SK-N-SH treated with all-trans-retinoic acid at 6 μM for 48 hours (cell line): Measurements from ENCODE around the gene ERC1.

ENCODE experiments used
- ATAC-seq: fragments of 200-7000 bp; cut with Tn5 transposase; 3 replicates; pipeline ENCODE4 v1.9.1; 2020; ENCODE audit warnings: mild to moderate bottlenecking, moderate library complexity
- ARNTL ChIP-seq: fragments of 450-650 bp; formaldehyde crosslinking; IDR thresholded peaks from 2 replicates; pipeline ENCODE4 v1.5.0; 2020; ENCODE audit warnings: low read depth, mild to moderate bottlenecking, moderate library complexity, borderline replicate concordance
- BACH2 ChIP-seq: fragments of 250-450 bp; sonication (Bioruptor Pico); IDR thresholded peaks from 2 replicates; pipeline ENCODE4 v1.9.0; 2021; ENCODE audit warnings: mild to moderate bottlenecking, borderline replicate concordance
- CSDC2 ChIP-seq: fragments of 250-450 bp; sonication (Bioruptor Pico); IDR thresholded peaks from 2 replicates; pipeline ENCODE4 v1.5.0; 2020; ENCODE audit warnings: mild to moderate bottlenecking, moderate library complexity
- ESRRG ChIP-seq: fragments of 250-450 bp; sonication (Bioruptor Pico); IDR thresholded peaks from 2 replicates; pipeline ENCODE4 v1.6.1; 2021; ENCODE audit warnings: mild to moderate bottlenecking
- GLIS3 ChIP-seq: fragments of 250-450 bp; sonication (Bioruptor Pico); IDR thresholded peaks from 2 replicates; pipeline ENCODE4 v1.5.0; 2020; ENCODE audit warnings: mild to moderate bottlenecking, moderate library complexity
- ISL1 ChIP-seq: fragments of 250-450 bp; sonication (Bioruptor Pico); IDR thresholded peaks from 2 replicates; pipeline ENCODE4 v2.1.2; 2022; ENCODE audit warnings: mild to moderate bottlenecking, moderate library complexity
- OSR1 ChIP-seq: fragments of 250-450 bp; sonication (Bioruptor Pico); IDR thresholded peaks from 2 replicates; pipeline ENCODE4 v1.8.0; 2022; ENCODE audit warnings: moderate library complexity, mild to moderate bottlenecking, inconsistent platforms
- PATZ1 ChIP-seq: fragments of 250-450 bp; sonication (Bioruptor Pico); IDR thresholded peaks from 2 replicates; pipeline ENCODE4 v1.8.0; 2020; ENCODE audit warnings: mild to moderate bottlenecking, moderate library complexity, borderline replicate concordance
- POU6F1 ChIP-seq: fragments of 250-450 bp; sonication (Bioruptor Pico); IDR thresholded peaks from 2 replicates; pipeline ENCODE4 v1.8.0; 2021; ENCODE audit warnings: low read depth, mild to moderate bottlenecking, moderate library complexity, borderline replicate concordance
- PPARA ChIP-seq: fragments of 250-450 bp; sonication (Bioruptor Pico); IDR thresholded peaks from 2 replicates; pipeline ENCODE4 v1.5.0; 2020; ENCODE audit warnings: mild to moderate bottlenecking, borderline replicate concordance
- RARB ChIP-seq: fragments of 250-450 bp; sonication (Bioruptor Pico); IDR thresholded peaks from 2 replicates; pipeline ENCODE4 v1.8.0; 2021; ENCODE audit warnings: mild to moderate bottlenecking, moderate library complexity
- SNAI2 ChIP-seq: fragments of 250-450 bp; sonication (Bioruptor Pico); IDR thresholded peaks from 2 replicates; pipeline ENCODE4 v1.5.0; 2020; ENCODE audit warnings: mild to moderate bottlenecking, moderate library complexity
- TCF4 ChIP-seq: fragments of 250-450 bp; sonication (Bioruptor Pico); IDR thresholded peaks from 2 replicates; pipeline ENCODE4 v1.8.0; 2021; ENCODE audit warnings: mild to moderate bottlenecking, moderate library complexity, borderline replicate concordance
- TOX ChIP-seq: fragments of 250-450 bp; sonication (Bioruptor Pico); IDR thresholded peaks from 2 replicates; pipeline ENCODE4 v1.8.0; 2021; ENCODE audit warnings: mild to moderate bottlenecking, moderate library complexity, borderline replicate concordance
- TSHZ2 ChIP-seq: fragments of 250-450 bp; sonication (Bioruptor Pico); IDR thresholded peaks from 2 replicates; pipeline ENCODE4 v1.5.0; 2020; ENCODE audit warnings: mild to moderate bottlenecking, moderate library complexity
- ZC3H10 ChIP-seq: fragments of 250-450 bp; sonication (Bioruptor Pico); IDR thresholded peaks from 2 replicates; pipeline ENCODE4 v1.5.1; 2021; ENCODE audit warnings: mild to moderate bottlenecking, moderate library complexity
- ZNF565 ChIP-seq: fragments of 450-650 bp; formaldehyde crosslinking; conservative IDR thresholded peaks from 2 replicates; pipeline ENCODE4 v1.5.0; 2020; ENCODE audit warnings: low read depth, mild to moderate bottlenecking, moderate library complexity
- ZNF70 ChIP-seq: fragments of 450-650 bp; formaldehyde crosslinking; IDR thresholded peaks from 2 replicates; pipeline ENCODE4 v1.5.0; 2020; ENCODE audit warnings: mild to moderate bottlenecking, moderate library complexity
- ZNF8 ChIP-seq: fragments of 450-650 bp; formaldehyde crosslinking; IDR thresholded peaks from 2 replicates; pipeline ENCODE4 v1.5.0; 2020; ENCODE audit warnings: mild to moderate bottlenecking, moderate library complexity
- TF ChIP-seq, protein P1 (sequence below): fragments of 250-450 bp; sonication (Bioruptor Pico); IDR thresholded peaks from 2 replicates; pipeline ENCODE4 v1.5.1; 2020; ENCODE audit warnings: low read depth, mild to moderate bottlenecking, moderate library complexity

Gene ERC1

GRCh38 chr12:976644-977043, 14.4 kb upstream of the ERC1 start (continued):
- TF ChIP-seq, protein P1, sequence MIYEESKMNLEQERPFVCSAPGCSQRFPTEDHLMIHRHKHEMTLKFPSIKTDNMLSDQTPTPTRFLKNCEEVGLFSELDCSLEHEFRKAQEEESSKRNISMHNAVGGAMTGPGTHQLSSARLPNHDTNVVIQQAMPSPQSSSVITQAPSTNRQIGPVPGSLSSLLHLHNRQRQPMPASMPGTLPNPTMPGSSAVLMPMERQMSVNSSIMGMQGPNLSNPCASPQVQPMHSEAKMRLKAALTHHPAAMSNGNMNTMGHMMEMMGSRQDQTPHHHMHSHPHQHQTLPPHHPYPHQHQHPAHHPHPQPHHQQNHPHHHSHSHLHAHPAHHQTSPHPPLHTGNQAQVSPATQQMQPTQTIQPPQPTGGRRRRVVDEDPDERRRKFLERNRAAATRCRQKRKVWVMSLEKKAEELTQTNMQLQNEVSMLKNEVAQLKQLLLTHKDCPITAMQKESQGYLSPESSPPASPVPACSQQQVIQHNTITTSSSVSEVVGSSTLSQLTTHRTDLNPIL = no peak
- no peak for TF ChIP-seq ZC3H10
- no peak for TF ChIP-seq POU6F1
- TF ChIP-seq CSDC2 (CRISPR knock-in tag) = no peak
- TF ChIP-seq ARNTL (CRISPR knock-in tag) = no peak
- TF ChIP-seq ZNF565 = no peak

GRCh38 chr12:977156-977555, 13.9 kb upstream of the ERC1 start:
- no peak for ATAC-seq
- no peak for TF ChIP-seq GLIS3 (CRISPR knock-in tag)

DNA sequence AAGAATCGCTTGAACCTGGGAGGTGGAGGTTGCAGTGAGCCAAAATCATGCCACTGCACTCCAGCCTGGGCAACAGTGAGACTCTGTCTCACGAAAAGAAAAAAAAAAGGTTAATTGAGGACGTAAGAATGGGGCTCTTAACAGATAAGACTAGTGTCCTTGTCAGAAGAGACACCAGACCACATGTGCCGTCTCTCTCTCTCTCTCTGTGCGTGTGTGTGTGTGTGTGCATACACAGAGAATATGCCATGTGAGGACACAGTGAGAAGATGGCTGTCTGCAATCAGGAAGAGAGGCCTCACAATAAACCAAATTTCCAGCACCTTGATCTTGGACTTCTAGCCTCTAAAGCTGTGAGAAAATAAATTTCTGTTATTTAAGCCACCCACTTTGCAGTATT, 11.7 kb upstream of the ERC1 start:
- TF ChIP-seq TCF4 (CRISPR knock-in tag) (no peak), TSHZ2 (CRISPR knock-in tag) (no peak), SNAI2 (CRISPR knock-in tag) (no peak), PATZ1 (CRISPR knock-in tag) (no peak), ZNF8 (CRISPR knock-in tag) (no peak), ZNF70 (CRISPR knock-in tag) (no peak), PPARA (CRISPR knock-in tag) (no peak), RARB (CRISPR knock-in tag) (no peak), POU6F1 (no peak), TOX (CRISPR knock-in tag) (no peak), ARNTL (CRISPR knock-in tag) (no peak), ESRRG (CRISPR knock-in tag) (no peak), OSR1 (CRISPR knock-in tag) (no peak), ZNF565 (no peak)
- no peak for ATAC-seq

GRCh38 chr12:981176-981828, 9.7 kb upstream of the ERC1 start:
- no peak for ATAC-seq
- no peak for TF ChIP-seq PATZ1 (CRISPR knock-in tag)
- TF ChIP-seq ESRRG (CRISPR knock-in tag) = no peak
- TF ChIP-seq OSR1 (CRISPR knock-in tag) = no peak
- no peak for TF ChIP-seq SNAI2 (CRISPR knock-in tag)
- TF ChIP-seq CSDC2 (CRISPR knock-in tag) = no peak
- TF ChIP-seq ZNF565 = no peak
- no peak for TF ChIP-seq ISL1
- TF ChIP-seq ARNTL (CRISPR knock-in tag) = no peak
- TF ChIP-seq BACH2 = no peak
- TF ChIP-seq TCF4 (CRISPR knock-in tag) = no peak
- TF ChIP-seq RARB (CRISPR knock-in tag) = no peak
- no peak for TF ChIP-seq POU6F1
- no peak for TF ChIP-seq ZNF8 (CRISPR knock-in tag)
